PC-9 (cell line): ENCODE measurements around the gene MRPL53.

Experiments used
- CTCF ChIP-seq: fragments of 200-600 bp; sonication (generic); conservative IDR thresholded peaks from 2 replicates; pipeline ENCODE4 v1.6.1; 2017; ENCODE audit warnings: mixed run types, antibody characterized with exemption, mild to moderate bottlenecking, moderate library complexity
- EZH2 ChIP-seq: fragments of 200-600 bp; sonication (generic); IDR thresholded peaks from 2 replicates; pipeline ENCODE4 v1.8.0; 2017; ENCODE audit warnings: antibody characterized with exemption, low read depth

GRCh38 chr2:74428675-74429074, 43.8 kb downstream of the MRPL53 start:
- TF ChIP-seq CTCF (no peak), EZH2 (no peak)
